Suprapubic skin (tissue), 4 donors: ENCODE measurements around the gene ROBO3. TPM values are rescaled to one million over a fixed set of nuclear protein-coding genes. Genes with fewer than 3 reads are reported as not detected.

ENCODE experiments used
- DNase-seq, 2 donors: peaks; one replicate each; pipeline ENCODE4 v3.0.0-alpha.2; 2019; ENCODE audit warnings: low spot score in 2 of 2
- H3K27ac ChIP-seq: fragments of 200-600 bp; sonication (generic); one replicate; pipeline ENCODE4 v1.5.1; 2019
- H3K27me3 ChIP-seq: fragments of 200-600 bp; sonication (generic); one replicate; pipeline ENCODE4 v1.5.1; 2019
- H3K36me3 ChIP-seq: fragments of 200-600 bp; sonication (generic); one replicate; pipeline ENCODE4 v1.5.1; 2019
- H3K4me1 ChIP-seq: fragments of 200-600 bp; sonication (generic); one replicate; pipeline ENCODE4 v1.5.1; 2019
- H3K4me3 ChIP-seq: fragments of 200-600 bp; sonication (generic); one replicate; pipeline ENCODE4 v1.5.1; 2019; ENCODE audit warnings: mild to moderate bottlenecking
- H3K9me3 ChIP-seq: fragments of 200-600 bp; sonication (generic); one replicate; pipeline ENCODE4 v1.5.1; 2019
- CTCF ChIP-seq, 2 donors: fragments of 200-600 bp in 1 of 2; fragments of 450-650 bp in 1 of 2; sonication (generic) in 1 of 2; IDR thresholded peaks; one replicate each; pipeline ENCODE4 v1.5.1; 2016 to 2019; ENCODE audit warnings: antibody characterized with exemption in 2 of 2, mild to moderate bottlenecking in 1 of 2, moderate library complexity in 1 of 2
- EP300 ChIP-seq: sonication (generic); formaldehyde crosslinking; IDR thresholded peaks from one replicate; pipeline ENCODE4 v1.6.1; 2017; ENCODE audit warnings: antibody characterized with exemption
- POLR2A ChIP-seq, 2 donors: fragments of 450-650 bp; IDR thresholded peaks; one replicate each; pipeline ENCODE4 v1.6.1; 2017; ENCODE audit warnings: antibody characterized with exemption in 2 of 2, mild to moderate bottlenecking in 2 of 2, moderate library complexity in 2 of 2
- POLR2AphosphoS5 ChIP-seq, 3 donors: sonication (generic); formaldehyde crosslinking; IDR thresholded peaks; one replicate each; pipeline ENCODE4 v1.6.1; 2017; ENCODE audit warnings: antibody characterized with exemption in 3 of 3
- WGBS: methylation state at CpG from one replicate; pipeline ENCODE4 v1.1.5; 2018; 5-methylcytosine and 5-hydroxymethylcytosine counted together
- total RNA-seq, 4 donors: library from RNA; depleted of rRNA; stranded (reverse); fragments of >200 nt; gene quantifications; one replicate each; pipeline ENCODE4 v1.1.0, GENCODE V29; 2016

Gene ROBO3
- total RNA-seq, 4 donors from 2014 or later = 1.9 to 6.8 (median 3.6) TPM

DNA sequence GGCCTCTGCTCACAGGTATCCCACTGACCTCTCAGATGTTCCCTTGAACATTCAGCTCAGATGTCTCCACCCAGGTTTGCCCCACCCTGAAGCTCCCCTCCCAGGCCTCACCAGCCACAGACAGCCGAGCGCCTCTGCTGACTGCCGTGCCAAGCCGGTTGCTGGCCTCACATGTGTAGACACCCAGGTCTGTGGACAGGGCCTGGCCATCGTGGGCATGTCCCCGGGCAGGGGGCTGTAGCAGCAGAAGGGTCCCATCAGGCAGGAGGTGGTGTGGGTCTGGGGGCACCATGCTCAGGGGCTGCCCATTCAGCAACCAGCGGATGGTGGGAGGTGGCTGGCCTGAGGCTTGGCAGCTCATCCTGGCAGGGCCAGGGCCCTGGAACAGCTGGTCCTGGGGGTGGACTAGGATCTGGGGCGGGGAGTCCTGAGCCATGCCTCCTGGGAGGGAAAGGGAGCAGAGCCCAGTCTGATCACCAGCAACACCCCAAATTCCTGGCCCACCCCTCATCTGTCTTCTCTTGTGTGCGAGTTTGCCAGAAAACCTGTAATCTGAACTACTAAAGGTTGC, 31.7 kb downstream of the ROBO3 start:
- no peak for DNase-seq
- peaks cover 50% of the 10 kb centered on the region for H3K4me1 ChIP-seq
- 75% methylated on average over 3 of the region's 9 CpGs for WGBS
- H3K9me3 ChIP-seq = no peaks in the 10 kb centered on the region
- TF ChIP-seq POLR2AphosphoS5 (IDR thresholded peaks at IDR 0.05) (no peak), POLR2A (IDR thresholded peaks at IDR 0.05) (no peak), CTCF (IDR thresholded peaks at IDR 0.05) (no peak), EP300 (no peak)
- H3K36me3 ChIP-seq = no peaks in the 10 kb centered on the region
- H3K27me3 ChIP-seq = no peaks in the 10 kb centered on the region
- H3K27ac ChIP-seq = peak overlapping the region; percentile 54
- peak overlapping the region; percentile 30 for H3K4me3 ChIP-seq

DNA sequence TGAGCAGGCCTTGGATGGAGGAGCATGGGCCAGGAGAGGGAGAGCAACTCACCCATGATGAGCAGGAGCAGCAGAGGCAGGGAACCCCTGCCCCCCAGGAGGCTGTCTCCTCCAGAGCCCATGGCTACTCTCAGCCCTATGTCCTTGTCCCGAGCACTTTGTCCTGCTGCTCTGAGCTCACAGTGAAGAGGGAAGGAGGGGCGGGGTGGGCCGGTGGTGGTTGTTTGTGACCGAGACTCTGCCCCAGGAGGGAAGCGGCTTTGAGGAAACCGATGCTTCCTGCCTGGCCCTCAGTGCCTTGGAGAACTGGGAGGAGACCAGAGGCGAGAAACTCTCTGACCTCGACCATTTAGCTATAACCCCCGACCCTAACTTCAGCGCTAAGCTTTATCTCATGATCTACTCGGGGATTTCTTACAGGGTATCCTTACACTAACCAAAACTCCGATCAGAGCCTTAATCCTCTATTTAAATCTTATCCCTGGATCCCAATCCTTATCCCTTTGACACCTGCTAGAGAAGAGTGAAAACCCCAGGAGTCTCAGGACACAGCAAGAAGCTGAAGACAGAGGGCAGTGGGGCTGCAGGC, 32.5 kb downstream of the ROBO3 start, which contains the start of gene ROBO4:
ROBO4 (minus strand) TSS at position 192 of the 589 bp plus-strand sequence; CDS start at position 122, 70 bp downstream.
- DNase-seq = no peak
- peak within 1 kb of the TSS; percentile 30 for H3K4me3 ChIP-seq
- H3K27me3 ChIP-seq = no peaks in the 10 kb centered on the region

GRCh38 chr11:124898263-124898680, 33.0 kb downstream of the ROBO3 start:
- Histone ChIP-seq H3K27ac (peak overlapping the region; percentile 66), H3K9me3 (no peaks in the 10 kb centered on the region), H3K4me1 (peaks cover 46% of the 10 kb centered on the region), H3K36me3 (no peaks in the 10 kb centered on the region), H3K4me3 (no peak overlapping the region), H3K27me3 (no peaks in the 10 kb centered on the region)
- 47% methylated on average over 3 of the region's 3 CpGs for WGBS
- TF ChIP-seq POLR2AphosphoS5 (IDR thresholded peaks at IDR 0.05) (no peak), EP300 (no peak), POLR2A (IDR thresholded peaks at IDR 0.05) (no peak), CTCF (IDR thresholded peaks at IDR 0.05) (no peak)
- DNase-seq = no peak

More for the DNA sequence above, 32.5 kb downstream of the ROBO3 start, which contains the start of gene ROBO4:
- TF ChIP-seq EP300 = no peak
- no peak for TF ChIP-seq POLR2AphosphoS5 (IDR thresholded peaks at IDR 0.05)
- TF ChIP-seq POLR2A (IDR thresholded peaks at IDR 0.05) = no peak
- TF ChIP-seq CTCF (IDR thresholded peaks at IDR 0.05) = no peak
- H3K4me1 ChIP-seq = peaks cover 47% of the 10 kb centered on the region
- WGBS = 65% methylated on average over 12 of the region's 12 CpGs
- H3K9me3 ChIP-seq = no peaks in the 10 kb centered on the region
- H3K36me3 ChIP-seq = no peaks in the 10 kb centered on the region
- H3K27ac ChIP-seq = peak within 1 kb of the TSS; percentile 66

- no peak for DNase-seq
- no peak overlapping the region for H3K4me3 ChIP-seq
- 46% methylated on average over 5 of the region's 5 CpGs for WGBS
- H3K27ac ChIP-seq = peak overlapping the region; percentile 66
- TF ChIP-seq EP300 (no peak), POLR2A (IDR thresholded peaks at IDR 0.05) (no peak), CTCF (IDR thresholded peaks at IDR 0.05) (no peak), POLR2AphosphoS5 (IDR thresholded peaks at IDR 0.05) (no peak)
- H3K9me3 ChIP-seq = no peaks in the 10 kb centered on the region
- no peaks in the 10 kb centered on the region for H3K36me3 ChIP-seq
- peaks cover 43% of the 10 kb centered on the region for H3K4me1 ChIP-seq
- no peaks in the 10 kb centered on the region for H3K27me3 ChIP-seq
Observed at GRCh38 chr11:124898711-124899110, 33.5 kb downstream of the ROBO3 start.

DNA sequence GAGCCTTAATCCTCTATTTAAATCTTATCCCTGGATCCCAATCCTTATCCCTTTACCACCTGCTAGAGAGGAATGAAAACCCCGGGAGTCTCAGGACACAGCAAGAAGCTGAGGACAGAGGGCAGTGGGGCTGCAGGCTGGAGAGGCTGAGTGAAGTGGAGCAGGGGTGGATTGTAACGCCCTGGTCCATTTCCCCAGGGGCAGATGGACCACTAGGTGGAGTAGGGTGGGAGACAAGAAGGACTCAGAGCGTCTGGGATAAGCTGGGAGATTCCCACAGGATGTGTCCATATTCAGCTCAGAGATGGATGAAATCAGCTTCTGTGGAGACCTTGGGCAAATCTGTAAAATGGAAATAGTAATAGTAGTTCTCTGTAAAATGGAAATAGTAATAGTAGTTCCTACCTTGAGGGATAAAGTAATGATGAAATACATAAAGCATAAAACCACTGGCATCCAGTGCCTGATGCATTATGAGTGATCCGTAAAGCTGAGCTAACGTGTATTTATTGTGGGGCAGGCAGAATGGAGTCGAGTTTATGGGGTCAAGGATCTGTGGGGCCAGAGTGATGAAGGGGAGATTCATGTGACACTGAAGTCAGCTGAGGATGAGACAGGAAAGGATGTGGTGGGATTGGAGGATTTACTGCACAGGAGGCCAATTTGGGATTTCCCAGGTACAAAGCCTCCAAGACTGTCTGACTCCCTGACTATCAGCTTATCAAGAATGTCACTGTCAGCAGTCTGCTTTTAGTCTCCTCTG, 34.3 kb downstream of the ROBO3 start:
- TF ChIP-seq POLR2A (IDR thresholded peaks at IDR 0.05) (no peak), POLR2AphosphoS5 (IDR thresholded peaks at IDR 0.05) (no peak), CTCF (IDR thresholded peaks at IDR 0.05) (no peak), EP300 (no peak)
- Histone ChIP-seq H3K9me3 (no peaks in the 10 kb centered on the region), H3K36me3 (no peaks in the 10 kb centered on the region), H3K27me3 (no peaks in the 10 kb centered on the region), H3K4me3 (no peak overlapping the region), H3K4me1 (peaks cover 36% of the 10 kb centered on the region), H3K27ac (peak overlapping the region; percentile 66)
- 52% methylated on average over 6 of the region's 6 CpGs for WGBS
- DNase-seq = no peak
